Subcutaneous adipose tissue (tissue), 4 donors: ENCODE data around the gene ST3GAL6. TPM values are rescaled to one million over a fixed set of nuclear protein-coding genes. Genes with fewer than 3 reads are reported as not detected.

Source experiments
- total RNA-seq, 4 donors: library from RNA; depleted of rRNA; stranded (reverse); fragments of >200 nt; gene quantifications; one replicate each; pipeline ENCODE4 v1.1.0, GENCODE V29; 2016
- TF ChIP-seq, protein P1 (sequence below): fragments of 450-650 bp; IDR thresholded peaks from one replicate; pipeline ENCODE4 v1.5.1; 2016; ENCODE audit warnings: low read depth, mild to moderate bottlenecking, control low read depth, antibody characterized with exemption, moderate library complexity

Gene ST3GAL6
- 10 to 100 TPM; 25.3 to 49.9 (median 37.3) TPM for total RNA-seq

- TF ChIP-seq, protein P1, sequence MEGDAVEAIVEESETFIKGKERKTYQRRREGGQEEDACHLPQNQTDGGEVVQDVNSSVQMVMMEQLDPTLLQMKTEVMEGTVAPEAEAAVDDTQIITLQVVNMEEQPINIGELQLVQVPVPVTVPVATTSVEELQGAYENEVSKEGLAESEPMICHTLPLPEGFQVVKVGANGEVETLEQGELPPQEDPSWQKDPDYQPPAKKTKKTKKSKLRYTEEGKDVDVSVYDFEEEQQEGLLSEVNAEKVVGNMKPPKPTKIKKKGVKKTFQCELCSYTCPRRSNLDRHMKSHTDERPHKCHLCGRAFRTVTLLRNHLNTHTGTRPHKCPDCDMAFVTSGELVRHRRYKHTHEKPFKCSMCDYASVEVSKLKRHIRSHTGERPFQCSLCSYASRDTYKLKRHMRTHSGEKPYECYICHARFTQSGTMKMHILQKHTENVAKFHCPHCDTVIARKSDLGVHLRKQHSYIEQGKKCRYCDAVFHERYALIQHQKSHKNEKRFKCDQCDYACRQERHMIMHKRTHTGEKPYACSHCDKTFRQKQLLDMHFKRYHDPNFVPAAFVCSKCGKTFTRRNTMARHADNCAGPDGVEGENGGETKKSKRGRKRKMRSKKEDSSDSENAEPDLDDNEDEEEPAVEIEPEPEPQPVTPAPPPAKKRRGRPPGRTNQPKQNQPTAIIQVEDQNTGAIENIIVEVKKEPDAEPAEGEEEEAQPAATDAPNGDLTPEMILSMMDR, result no peak
Measured at GRCh38 chr3:98763076-98763475, at the start of gene ST3GAL6. ST3GAL6 (plus strand) TSS chr3:98763340; CDS start chr3:98768441, 5,101 bp downstream.

DNA sequence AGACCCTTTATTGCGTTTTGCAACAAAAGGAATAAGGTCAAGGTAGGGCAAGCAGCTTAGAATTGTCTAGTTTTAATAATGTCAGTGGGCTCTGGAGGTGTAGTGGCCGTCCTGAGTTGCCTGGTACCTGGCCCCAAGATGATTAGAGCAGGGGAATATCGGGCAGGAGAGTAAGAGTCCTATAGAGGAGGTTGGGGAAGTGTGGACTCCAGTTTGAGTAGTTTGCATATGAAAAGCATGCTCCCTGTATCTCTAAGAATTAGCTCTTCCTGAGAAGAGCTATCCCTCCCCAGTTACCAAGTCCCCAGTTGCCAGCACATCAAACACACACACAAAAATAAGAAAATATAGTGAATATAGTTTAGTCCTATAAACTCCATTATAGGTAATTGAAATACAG lies 49.2 kb upstream of the ST3GAL6 start:
- TF ChIP-seq, protein P1, result no peak

DNA sequence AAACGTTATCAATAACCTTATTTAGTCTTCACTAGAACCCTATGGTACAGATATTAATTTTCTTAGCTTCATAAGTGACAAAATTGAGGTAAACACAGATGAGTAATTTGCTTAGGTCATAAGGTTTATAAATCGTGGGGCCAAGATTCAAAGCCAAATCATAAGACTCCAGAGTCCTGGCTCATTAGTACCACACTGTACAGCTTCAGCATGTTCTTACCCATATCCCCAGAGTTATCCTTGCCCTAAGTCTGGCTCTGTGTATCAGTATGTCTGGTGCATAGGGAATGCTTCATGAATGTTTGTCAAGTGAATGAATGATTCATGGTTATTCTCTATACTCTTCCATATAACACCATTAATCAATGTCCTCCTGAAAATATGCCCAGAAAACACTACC lies 45.6 kb upstream of the ST3GAL6 start:
- TF ChIP-seq, protein P1, result no peak

- TF ChIP-seq, protein P1, result no peak
Measured at GRCh38 chr3:98718730-98719129, 44.4 kb upstream of the ST3GAL6 start.

- TF ChIP-seq, protein P1, result no peak
Measured at GRCh38 chr3:98721776-98722175, 41.4 kb upstream of the ST3GAL6 start.

DNA sequence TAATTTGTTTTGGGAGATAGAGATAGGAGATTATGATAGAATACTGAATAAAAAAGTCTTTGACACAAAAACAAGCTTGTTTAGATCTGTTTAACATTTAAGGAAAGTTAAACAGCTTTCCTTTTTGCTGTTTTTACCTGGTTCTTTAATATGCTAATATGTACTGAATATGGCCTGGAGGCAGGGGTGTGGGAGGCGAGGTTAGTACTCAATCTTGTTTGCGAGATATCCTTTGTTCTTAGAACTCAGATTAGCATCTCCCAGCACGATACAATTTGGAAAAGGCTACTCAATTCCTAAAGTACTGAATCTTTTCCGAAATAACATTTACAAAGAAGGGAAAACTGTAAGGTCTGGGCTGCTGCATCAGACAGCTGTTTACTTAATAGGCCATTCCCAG lies 40.8 kb upstream of the ST3GAL6 start:
- TF ChIP-seq, protein P1, result no peak

DNA sequence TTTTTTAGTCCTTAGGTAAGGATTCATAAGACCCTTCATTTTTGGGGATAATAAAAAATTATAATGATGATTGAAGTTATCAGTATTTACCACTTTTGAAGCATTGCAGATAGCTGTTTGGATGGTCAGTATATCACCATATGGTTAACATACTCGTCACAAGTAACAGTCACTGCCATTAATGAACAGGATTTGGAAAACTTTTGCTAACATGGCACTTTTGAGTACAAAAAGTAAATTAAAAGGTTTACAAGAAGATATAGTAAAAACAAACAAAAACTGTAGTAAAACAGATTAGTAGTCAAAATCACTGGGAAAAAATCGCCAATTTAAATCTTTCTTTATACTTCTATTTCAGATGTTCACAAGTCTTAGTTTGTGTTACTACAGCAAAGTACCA lies 37.8 kb upstream of the ST3GAL6 start:
- TF ChIP-seq, protein P1, result no peak
